Adrenal gland (tissue), 12 donors: Measurements from ENCODE around the gene CUL2. TPM values are rescaled to one million over a fixed set of nuclear protein-coding genes. Genes with fewer than 3 reads are reported as not detected.
A peak's percentile ranks its signal among the peaks of the same experiment; 100 is the strongest.

Experiments used
- DNase-seq, 7 donors: peaks; one replicate each; pipeline ENCODE4 v3.0.0-alpha.2; 2019 to 2020
- H3K27ac ChIP-seq, 5 donors: fragments of 200-600 bp; sonication (generic) in 4 of 5; 1 replicate in 3 of 5; 2 replicates in 2 of 5; pipeline versions ENCODE4 v1.5.1 to v1.8.0; 2016 to 2020; ENCODE audit warnings: mild to moderate bottlenecking in 1 of 5
- H3K27me3 ChIP-seq: fragments of 200-600 bp; 2 replicates; pipeline ENCODE4 v1.8.0; 2021
- H3K36me3 ChIP-seq, 2 donors: fragments of 200-600 bp; replicated peaks in 1 of 2; 1 replicate in 1 of 2; 2 replicates in 1 of 2; pipeline versions ENCODE4 v1.5.1 to v1.8.0; 2018 to 2022
- H3K4me1 ChIP-seq, 2 donors: fragments of 200-600 bp; replicated peaks in 1 of 2; 1 replicate in 1 of 2; 2 replicates in 1 of 2; pipeline versions ENCODE4 v1.5.1 to v1.8.0; 2018 to 2021
- H3K4me3 ChIP-seq, 4 donors: fragments of 200-600 bp; sonication (generic) in 3 of 4; one replicate each; pipeline ENCODE4 v1.5.1; 2016 to 2018
- H3K9me3 ChIP-seq, 3 donors: fragments of 200-600 bp; sonication (generic) in 1 of 3; replicated peaks in 1 of 3; 1 replicate in 2 of 3; 2 replicates in 1 of 3; pipeline versions ENCODE4 v1.5.1 to v1.8.0; 2016 to 2021
- CTCF ChIP-seq, 6 experiments: fragments of 450-650 bp in 4 of 6; fragments of 200-600 bp in 2 of 6; sonication (generic) in 1 of 6; IDR thresholded peaks; 1 replicate in 5 of 6; 2 replicates in 1 of 6; pipeline versions ENCODE4 v1.5.1 to v1.8.0; 2016 to 2021; ENCODE audit warnings: antibody characterized with exemption in 6 of 6, mild to moderate bottlenecking in 2 of 6, moderate library complexity in 1 of 6
- POLR2A ChIP-seq, 2 donors: fragments of 450-650 bp; IDR thresholded peaks; one replicate each; pipeline ENCODE4 v1.6.1; 2017; ENCODE audit warnings: antibody characterized with exemption in 2 of 2, mild to moderate bottlenecking in 2 of 2, moderate library complexity in 1 of 2
- WGBS, 4 donors: extraction: QIAGEN DNeasy Blood & Tissue Kit in 2 of 4; methylation state at CpG; one replicate each; pipeline versions ENCODE4 v1.1.5 to v1.1.7; 2013 to 2017; 5-methylcytosine and 5-hydroxymethylcytosine counted together
- intact Hi-C, 2 donors: fragments of 100-400 bp; cut with DNase I; formaldehyde crosslinking; loops; one replicate each; pipeline versions ENCODE4 v1.14.1 to v1.15.0; 2022 to 2023
- polyA plus RNA-seq, 3 donors: library from polyadenylated mRNA; stranded (reverse); fragments of 200-250 nt in 2 of 3; fragments of 350-450 nt in 1 of 3; fragmentation: Illumina TruSeq in 1 of 3; extraction: RNeasy Lipid Tissue Mini Kit (QIAGEN cat#74804) in 1 of 3; gene quantifications; one replicate each; pipeline ENCODE4 v1.2.3, GENCODE V29; 2013 to 2014
- total RNA-seq, 9 donors: library from RNA; depleted of rRNA in 4 of 9; stranded (reverse); fragments of >200 nt in 4 of 9; fragments of 120-200 nt in 1 of 9; fragmentation: NEBNext Ultra II Directional in 1 of 9; extraction: Animal tissue kit (Norgen Biotek cat#: 25700) in 1 of 9; gene quantifications; one replicate each; pipeline versions ENCODE4 v1.1.0 to v1.2.4, GENCODE V29; 2013 to 2023
- donor health status: healthy with polysubstance abuse.
- donor health status: Bipolar disorder and iron deficiency.
- donor health status: DM: yes; HTN: yes; CAD: no.
- donor health status: DM: no; HTN: no; CAD: no.
- donor health status: DM: no; HTN: no; CAD: no.
- donor health status: DM: yes; HTN: yes; CAD: no.

The CUL2 gene
- total and polyA plus RNA-seq, 12 donors, result 6.2 to 52.2 (median 26.1) TPM

DNA sequence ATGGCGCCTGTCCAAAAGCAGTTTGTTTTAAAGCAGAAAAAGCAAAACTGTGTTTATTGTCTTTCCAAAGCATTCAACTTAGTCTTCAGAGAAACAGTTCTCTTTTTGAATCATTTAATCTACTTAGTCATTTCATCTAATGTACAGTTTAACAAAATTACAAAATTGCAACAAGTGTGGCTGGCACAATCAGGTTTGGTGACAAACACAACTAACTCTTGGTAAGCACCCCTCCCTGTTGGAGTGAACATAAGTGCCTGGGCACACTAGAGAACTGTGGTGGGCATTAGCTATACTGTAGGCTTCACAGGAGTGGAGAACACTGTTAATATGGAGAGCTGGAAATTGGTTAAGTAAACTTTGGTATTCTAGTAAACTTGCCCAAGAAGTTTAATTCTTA, 43.4 kb upstream of the CUL2 start:
- DNase-seq, result no peak
- 47 to 96% (median 87%) methylated on average over 1 of the region's 1 CpG for WGBS, 4 donors
- Histone ChIP-seq H3K9me3 (no peaks in the 10 kb centered on the region), H3K27ac (no peak overlapping the region), H3K4me1 (peaks cover 4 to 60% of the 10 kb centered on the region in 2 donors), H3K4me3 (no peak overlapping the region), H3K27me3 (no peaks in the 10 kb centered on the region), H3K36me3 (no peaks in the 10 kb centered on the region)
- TF ChIP-seq POLR2A (IDR thresholded peaks at IDR 0.05), result no peak
- TF ChIP-seq CTCF (IDR thresholded peaks at IDR 0.05), result no peak
- intact Hi-C loops, result no loop called here

DNA sequence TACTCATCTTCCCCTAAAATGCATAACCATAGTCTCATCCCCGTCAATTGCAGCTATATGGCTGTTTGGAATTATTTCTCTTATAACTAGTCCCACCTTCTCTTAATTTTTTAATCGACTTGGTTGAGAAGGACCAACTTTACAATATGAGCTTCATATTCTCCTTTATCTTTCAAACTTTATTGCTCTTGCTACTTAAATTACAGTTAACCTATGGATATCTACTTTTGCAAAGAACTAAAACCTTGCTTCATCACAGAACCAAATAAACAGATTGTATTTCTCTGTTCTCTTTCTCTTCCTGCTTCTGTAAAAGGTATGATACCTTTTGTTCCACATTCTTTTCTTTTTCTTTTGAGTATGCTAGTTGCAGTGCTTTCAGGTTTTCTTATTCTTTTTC, 42.6 kb upstream of the CUL2 start:
- H3K27me3 ChIP-seq, result no peaks in the 10 kb centered on the region
- no peak for DNase-seq
- WGBS, 4 donors, result 88 to 92% (median 90%) methylated on average over 2 of the region's 2 CpGs
- TF ChIP-seq POLR2A (IDR thresholded peaks at IDR 0.05), result no peak
- no peak for TF ChIP-seq CTCF (IDR thresholded peaks at IDR 0.05)
- H3K27ac ChIP-seq, result no peak overlapping the region
- H3K36me3 ChIP-seq, result no peaks in the 10 kb centered on the region
- intact Hi-C loops, result no loop called here
- H3K4me1 ChIP-seq, result peaks cover 4 to 61% of the 10 kb centered on the region in 2 donors
- no peaks in the 10 kb centered on the region for H3K9me3 ChIP-seq
- H3K4me3 ChIP-seq, result no peak overlapping the region

GRCh38 chr10:35130663-35131062, 40.5 kb upstream of the CUL2 start:
- no peak for TF ChIP-seq CTCF (IDR thresholded peaks at IDR 0.05)
- no peak for TF ChIP-seq POLR2A (IDR thresholded peaks at IDR 0.05)
- no peaks in the 10 kb centered on the region for H3K36me3 ChIP-seq
- no peak for DNase-seq
- H3K27me3 ChIP-seq, result no peaks in the 10 kb centered on the region
- intact Hi-C loops, result no loop called here
- peaks cover 9 to 60% of the 10 kb centered on the region in 2 donors for H3K4me1 ChIP-seq
- no peak overlapping the region for H3K4me3 ChIP-seq
- WGBS, 4 donors, result 45 to 54% (median 52%) methylated on average over 4 of the region's 4 CpGs
- peak overlapping the region in 3 of 5 donors; percentile 32 to 100 (median 41) for H3K27ac ChIP-seq
- no peaks in the 10 kb centered on the region for H3K9me3 ChIP-seq

GRCh38 chr10:35129185-35129674, 39.1 kb upstream of the CUL2 start:
- intact Hi-C loops, result no loop called here
- peaks cover 6 to 60% of the 10 kb centered on the region in 2 donors for H3K4me1 ChIP-seq

More at GRCh38 chr10:35129185-35129674, 39.1 kb upstream of the CUL2 start:
- no peak for DNase-seq
- Histone ChIP-seq H3K27ac (peak overlapping the region; percentile 99 to 100 (median 100)), H3K36me3 (no peaks in the 10 kb centered on the region), H3K27me3 (no peaks in the 10 kb centered on the region), H3K4me3 (peak overlapping the region in 1 of 4 donors; percentile 88), H3K9me3 (no peaks in the 10 kb centered on the region)
- no peak for TF ChIP-seq CTCF (IDR thresholded peaks at IDR 0.05)
- no peak for TF ChIP-seq POLR2A (IDR thresholded peaks at IDR 0.05)
- WGBS, 4 donors, result 72 to 80% (median 76%) methylated on average over 1 of the region's 1 CpG
